SK-N-SH treated with all-trans-retinoic acid at 6 μM for 48 hours (cell line): ENCODE measurements around the gene WDR76.
A peak's percentile ranks its signal among the peaks of the same experiment; 100 is the strongest.

Source experiments
- ATAC-seq: fragments of 200-7000 bp; cut with Tn5 transposase; 3 replicates; pipeline ENCODE4 v1.9.1; 2020; ENCODE audit warnings: mild to moderate bottlenecking, moderate library complexity
- BACH2 ChIP-seq: fragments of 250-450 bp; sonication (Bioruptor Pico); IDR thresholded peaks from 2 replicates; pipeline ENCODE4 v1.9.0; 2021; ENCODE audit warnings: mild to moderate bottlenecking, borderline replicate concordance
- CREB5 ChIP-seq: fragments of 250-450 bp; sonication (Bioruptor Pico); IDR thresholded peaks from 2 replicates; pipeline ENCODE4 v1.5.1; 2020; ENCODE audit warnings: low read depth, mild to moderate bottlenecking, moderate library complexity
- CSDC2 ChIP-seq: fragments of 250-450 bp; sonication (Bioruptor Pico); IDR thresholded peaks from 2 replicates; pipeline ENCODE4 v1.5.0; 2020; ENCODE audit warnings: mild to moderate bottlenecking, moderate library complexity
- CSRNP3 ChIP-seq: fragments of 250-450 bp; sonication (Bioruptor Pico); IDR thresholded peaks from 2 replicates; pipeline ENCODE4 v1.5.1; 2021; ENCODE audit warnings: mild to moderate bottlenecking, moderate library complexity
- ESRRG ChIP-seq: fragments of 250-450 bp; sonication (Bioruptor Pico); IDR thresholded peaks from 2 replicates; pipeline ENCODE4 v1.6.1; 2021; ENCODE audit warnings: mild to moderate bottlenecking
- GLIS3 ChIP-seq: fragments of 250-450 bp; sonication (Bioruptor Pico); IDR thresholded peaks from 2 replicates; pipeline ENCODE4 v1.5.0; 2020; ENCODE audit warnings: mild to moderate bottlenecking, moderate library complexity
- ISL1 ChIP-seq: fragments of 250-450 bp; sonication (Bioruptor Pico); IDR thresholded peaks from 2 replicates; pipeline ENCODE4 v2.1.2; 2022; ENCODE audit warnings: mild to moderate bottlenecking, moderate library complexity
- OSR1 ChIP-seq: fragments of 250-450 bp; sonication (Bioruptor Pico); IDR thresholded peaks from 2 replicates; pipeline ENCODE4 v1.8.0; 2022; ENCODE audit warnings: moderate library complexity, mild to moderate bottlenecking, inconsistent platforms
- PATZ1 ChIP-seq: fragments of 250-450 bp; sonication (Bioruptor Pico); IDR thresholded peaks from 2 replicates; pipeline ENCODE4 v1.8.0; 2020; ENCODE audit warnings: mild to moderate bottlenecking, moderate library complexity, borderline replicate concordance
- POU6F1 ChIP-seq: fragments of 250-450 bp; sonication (Bioruptor Pico); IDR thresholded peaks from 2 replicates; pipeline ENCODE4 v1.8.0; 2021; ENCODE audit warnings: low read depth, mild to moderate bottlenecking, moderate library complexity, borderline replicate concordance
- PPARA ChIP-seq: fragments of 250-450 bp; sonication (Bioruptor Pico); IDR thresholded peaks from 2 replicates; pipeline ENCODE4 v1.5.0; 2020; ENCODE audit warnings: mild to moderate bottlenecking, borderline replicate concordance
- RARB ChIP-seq: fragments of 250-450 bp; sonication (Bioruptor Pico); IDR thresholded peaks from 2 replicates; pipeline ENCODE4 v1.8.0; 2021; ENCODE audit warnings: mild to moderate bottlenecking, moderate library complexity
- SNAI2 ChIP-seq: fragments of 250-450 bp; sonication (Bioruptor Pico); IDR thresholded peaks from 2 replicates; pipeline ENCODE4 v1.5.0; 2020; ENCODE audit warnings: mild to moderate bottlenecking, moderate library complexity
- TCF4 ChIP-seq: fragments of 250-450 bp; sonication (Bioruptor Pico); IDR thresholded peaks from 2 replicates; pipeline ENCODE4 v1.8.0; 2021; ENCODE audit warnings: mild to moderate bottlenecking, moderate library complexity, borderline replicate concordance
- TOX ChIP-seq: fragments of 250-450 bp; sonication (Bioruptor Pico); IDR thresholded peaks from 2 replicates; pipeline ENCODE4 v1.8.0; 2021; ENCODE audit warnings: mild to moderate bottlenecking, moderate library complexity, borderline replicate concordance
- TSHZ2 ChIP-seq: fragments of 250-450 bp; sonication (Bioruptor Pico); IDR thresholded peaks from 2 replicates; pipeline ENCODE4 v1.5.0; 2020; ENCODE audit warnings: mild to moderate bottlenecking, moderate library complexity
- ZC3H10 ChIP-seq: fragments of 250-450 bp; sonication (Bioruptor Pico); IDR thresholded peaks from 2 replicates; pipeline ENCODE4 v1.5.1; 2021; ENCODE audit warnings: mild to moderate bottlenecking, moderate library complexity
- ZFP3 ChIP-seq: fragments of 250-450 bp; sonication (Bioruptor Pico); IDR thresholded peaks from 2 replicates; pipeline ENCODE4 v1.5.0; 2020; ENCODE audit warnings: mild to moderate bottlenecking, moderate library complexity
- ZFP30 ChIP-seq: fragments of 450-650 bp; formaldehyde crosslinking; IDR thresholded peaks from 2 replicates; pipeline ENCODE4 v1.5.0; 2022; ENCODE audit warnings: mild to moderate bottlenecking, moderate library complexity
- ZNF565 ChIP-seq: fragments of 450-650 bp; formaldehyde crosslinking; conservative IDR thresholded peaks from 2 replicates; pipeline ENCODE4 v1.5.0; 2020; ENCODE audit warnings: low read depth, mild to moderate bottlenecking, moderate library complexity
- ZNF70 ChIP-seq: fragments of 450-650 bp; formaldehyde crosslinking; IDR thresholded peaks from 2 replicates; pipeline ENCODE4 v1.5.0; 2020; ENCODE audit warnings: mild to moderate bottlenecking, moderate library complexity
- ZNF8 ChIP-seq: fragments of 450-650 bp; formaldehyde crosslinking; IDR thresholded peaks from 2 replicates; pipeline ENCODE4 v1.5.0; 2020; ENCODE audit warnings: mild to moderate bottlenecking, moderate library complexity

Gene WDR76

GRCh38 chr15:43881944-43882343 is 55.1 kb downstream of the WDR76 start:
- TF ChIP-seq TOX (no peak), ISL1 (no peak), CSRNP3 (no peak), ZC3H10 (CRISPR knock-in tag) (no peak), CREB5 (CRISPR knock-in tag) (no peak), BACH2 (CRISPR knock-in tag) (no peak), TCF4 (CRISPR knock-in tag) (no peak), ZFP3 (CRISPR knock-in tag) (no peak), ESRRG (CRISPR knock-in tag) (no peak), ZFP30 (CRISPR knock-in tag) (no peak)
- ATAC-seq = peak; percentile 60

- TF ChIP-seq ZNF70 (CRISPR knock-in tag) (no peak), PPARA (no peak), CREB5 (CRISPR knock-in tag) (no peak), GLIS3 (CRISPR knock-in tag) (no peak), ZC3H10 (CRISPR knock-in tag) (no peak), CSDC2 (CRISPR knock-in tag) (no peak), TSHZ2 (CRISPR knock-in tag) (no peak), CSRNP3 (no peak), OSR1 (CRISPR knock-in tag) (no peak), PATZ1 (CRISPR knock-in tag) (no peak), RARB (CRISPR knock-in tag) (no peak), SNAI2 (CRISPR knock-in tag) (no peak), ZNF565 (no peak), TOX (no peak), ZFP30 (CRISPR knock-in tag) (no peak), POU6F1 (CRISPR knock-in tag) (no peak), ZNF8 (CRISPR knock-in tag) (no peak)
- TF ChIP-seq, all 23 proteins: peak for 0
- no peak for ATAC-seq
Measured at GRCh38 chr15:43883571-43883970, 56.8 kb downstream of the WDR76 start.
